Measurements from ENCODE around the gene PRKAA1. TPM values are rescaled to one million over a fixed set of nuclear protein-coding genes. Genes with fewer than 3 reads are reported as not detected.
"Not testable (repeated sequence)": the region's sequence is repeated elsewhere in the genome, so short reads cannot be mapped to it uniquely, and the experiment has no call there.

The PRKAA1 gene
- total RNA-seq, 1 donor from 2014 or later, result 33.6 TPM

DNA sequence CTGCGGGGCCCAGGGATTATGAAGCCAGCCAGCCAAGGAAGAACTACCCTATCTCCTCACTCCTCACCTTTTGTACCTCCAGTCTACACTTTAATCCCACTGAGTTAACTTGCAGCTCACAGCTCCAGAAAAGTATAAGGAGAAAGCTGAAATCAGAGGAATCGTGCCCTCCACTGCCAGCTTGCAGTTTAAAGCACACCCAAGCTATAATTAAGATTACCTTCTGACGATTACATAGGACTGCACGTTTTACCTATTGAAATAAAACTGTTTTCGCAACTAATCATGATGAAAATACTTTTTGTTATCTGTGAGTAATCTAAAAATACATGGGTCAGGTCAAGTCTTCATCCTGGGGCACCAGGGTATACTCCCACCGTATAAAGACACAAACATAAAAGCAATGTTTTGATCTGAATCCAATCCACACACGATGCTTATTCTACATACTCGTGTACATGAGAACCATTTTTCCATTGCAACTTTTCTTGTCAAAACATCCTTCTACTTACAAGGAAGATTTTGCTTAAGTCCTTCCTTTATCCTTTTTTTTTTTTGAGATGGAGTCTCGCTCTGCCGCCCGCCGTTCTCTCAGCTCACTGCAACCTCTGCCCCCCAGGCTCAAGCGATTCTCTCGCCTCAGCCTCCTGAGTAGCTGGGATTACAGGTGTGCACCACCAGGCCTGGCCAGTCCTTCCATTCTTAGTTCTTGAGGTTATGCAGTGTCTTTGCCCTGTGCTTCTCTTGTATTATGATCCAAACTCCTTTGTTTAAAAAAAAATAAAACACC, 29.2 kb upstream of the PRKAA1 start:
- ATAC-seq (no peak), DNase-seq (ENCODE audit: missing footprints) (no peak)
- intact Hi-C loops (cut with DNase I), result no loop called here

DNA sequence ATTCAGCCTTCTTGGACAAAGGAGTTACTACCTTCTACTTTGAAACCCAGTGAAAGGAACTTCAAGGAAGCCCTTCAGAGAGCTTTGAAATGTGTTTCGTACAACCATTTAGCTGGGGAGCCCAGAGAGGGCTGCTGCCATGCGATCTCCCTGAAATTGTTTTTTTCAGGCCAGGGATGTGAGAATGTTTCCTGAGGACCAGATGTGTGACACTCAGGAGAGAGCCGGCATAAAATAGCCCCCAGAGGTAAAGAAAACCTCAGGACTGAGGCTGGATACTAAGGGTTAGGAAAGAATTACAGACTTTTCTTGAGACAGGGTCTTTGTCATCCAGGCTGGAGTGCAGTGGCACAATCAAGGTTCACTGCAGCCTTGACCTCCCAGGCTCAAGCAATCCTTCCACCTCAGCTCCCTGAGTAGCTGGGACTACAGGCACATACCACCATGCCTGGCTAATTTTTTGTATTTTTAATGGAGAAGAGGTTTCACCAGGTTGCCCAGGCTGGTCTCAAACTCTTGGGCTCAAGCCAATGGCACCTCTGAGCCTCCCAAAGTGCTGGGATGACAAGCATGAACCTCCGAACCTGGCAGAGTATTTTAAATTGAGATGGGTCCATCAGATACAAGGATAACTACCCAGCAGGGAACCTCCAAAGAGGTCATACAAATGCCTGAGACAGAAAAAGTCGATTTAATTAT, 28.5 kb upstream of the PRKAA1 start:
- intact Hi-C loops (cut with DNase I), result no loop called here
- DNase-seq (ENCODE audit: missing footprints) (no peak), ATAC-seq (no peak)

DNA sequence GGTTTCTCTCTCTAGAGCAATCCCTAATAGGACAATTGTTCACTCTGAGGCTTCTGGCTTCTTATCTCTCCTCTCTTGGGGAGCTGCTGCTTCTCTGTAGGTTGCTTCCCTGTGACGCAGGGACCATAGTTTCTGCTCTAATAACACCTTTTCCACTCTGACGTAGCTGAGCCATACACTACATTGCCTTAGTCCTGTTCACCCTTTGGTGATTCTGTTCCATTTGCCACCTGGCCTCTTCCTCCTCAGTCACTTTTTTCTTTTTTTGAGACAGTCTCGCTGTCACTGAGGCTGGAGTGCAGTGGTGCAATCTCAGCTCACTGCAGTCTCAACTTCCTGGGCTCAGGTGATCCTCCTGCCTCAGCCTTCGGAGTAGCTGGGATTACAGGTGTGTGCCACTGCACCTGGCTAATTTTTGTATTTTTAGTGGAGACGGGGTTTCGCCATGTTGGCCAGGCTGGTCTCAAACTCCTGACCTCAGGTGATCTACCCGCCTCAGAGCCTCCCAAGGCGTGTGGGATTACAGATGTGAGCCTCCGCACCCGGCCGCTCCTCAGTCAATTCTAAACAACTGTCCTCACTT, 27.4 kb upstream of the PRKAA1 start:
- intact Hi-C loops (cut with DNase I); ATAC-seq: not testable (repeated sequence)

DNA sequence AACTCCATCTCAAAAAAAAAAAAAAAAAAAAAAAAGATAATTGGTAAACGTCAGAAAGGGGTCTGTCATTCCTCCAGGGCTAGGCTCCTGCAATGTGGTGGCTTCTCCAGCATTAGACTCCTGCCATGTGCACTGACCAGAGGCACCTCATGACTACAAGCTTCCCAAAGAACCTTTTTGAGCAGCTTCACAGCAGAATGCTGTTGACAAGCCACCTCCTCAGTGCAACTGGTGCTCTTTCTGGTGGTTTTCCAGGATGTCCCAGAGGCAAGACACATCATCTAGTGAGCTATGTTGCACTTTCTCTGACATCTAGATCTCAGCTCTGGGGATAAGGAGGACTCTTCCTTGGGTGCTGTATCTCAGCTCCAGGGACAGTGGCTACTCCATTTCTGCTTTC, 25.3 kb upstream of the PRKAA1 start:
- DNase-seq (ENCODE audit: missing footprints), result no peak
- intact Hi-C loops (cut with DNase I), result no loop called here
- ATAC-seq, result no peak

More for the DNA sequence above, 27.4 kb upstream of the PRKAA1 start:
- not testable (repeated sequence) for DNase-seq (ENCODE audit: missing footprints)

DNA sequence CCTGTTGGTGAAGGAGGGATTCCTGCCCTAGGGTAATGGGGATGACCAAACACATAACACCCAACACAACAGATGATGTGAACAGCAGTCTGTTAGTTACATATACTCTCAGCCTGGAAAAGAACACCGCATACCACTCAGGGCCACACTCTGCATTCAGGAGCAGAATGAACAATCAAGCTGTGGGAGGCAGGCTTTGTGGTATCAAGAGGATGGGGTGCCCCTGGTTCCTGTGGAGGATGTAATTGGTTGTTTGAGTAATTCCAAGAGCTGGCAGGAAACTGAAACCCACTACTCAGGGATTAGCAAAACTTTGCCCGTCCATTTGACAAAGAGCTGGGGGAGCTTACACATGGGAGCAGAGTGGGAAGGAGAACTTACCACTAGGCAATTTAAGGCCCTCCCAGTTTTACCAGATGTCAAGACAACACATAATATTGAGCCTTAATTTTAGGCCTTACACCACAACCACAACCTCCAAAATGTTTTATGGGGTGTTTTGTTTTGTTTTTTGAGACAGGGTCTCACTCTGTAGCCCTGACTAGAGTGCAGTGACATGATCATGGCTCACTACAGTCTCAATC, 15.6 kb upstream of the PRKAA1 start:
- intact Hi-C loops (cut with DNase I), result no loop called here
- ATAC-seq (no peak), DNase-seq (ENCODE audit: missing footprints) (no peak)

DNA sequence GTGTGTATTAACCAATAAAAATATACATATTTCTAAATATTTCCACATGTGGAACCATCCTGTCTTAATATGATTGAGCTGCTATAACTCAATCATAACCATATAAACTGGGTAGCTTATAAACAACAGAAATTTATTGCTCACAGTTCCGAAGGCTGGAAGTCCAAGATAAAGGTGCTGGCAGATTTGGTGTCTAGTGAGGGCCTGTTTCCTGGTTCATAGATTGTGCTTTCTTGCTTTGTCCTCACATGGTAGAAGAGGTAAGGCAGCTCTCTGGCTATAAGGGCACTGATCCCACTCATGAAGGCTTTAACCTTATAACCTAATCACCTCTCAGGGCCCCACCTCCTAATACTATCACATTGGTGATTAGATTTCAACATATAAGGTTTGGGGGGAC, 14.0 kb upstream of the PRKAA1 start:
- intact Hi-C loops (cut with DNase I), result no loop called here
- ATAC-seq (no peak), DNase-seq (ENCODE audit: missing footprints) (no peak)

DNA sequence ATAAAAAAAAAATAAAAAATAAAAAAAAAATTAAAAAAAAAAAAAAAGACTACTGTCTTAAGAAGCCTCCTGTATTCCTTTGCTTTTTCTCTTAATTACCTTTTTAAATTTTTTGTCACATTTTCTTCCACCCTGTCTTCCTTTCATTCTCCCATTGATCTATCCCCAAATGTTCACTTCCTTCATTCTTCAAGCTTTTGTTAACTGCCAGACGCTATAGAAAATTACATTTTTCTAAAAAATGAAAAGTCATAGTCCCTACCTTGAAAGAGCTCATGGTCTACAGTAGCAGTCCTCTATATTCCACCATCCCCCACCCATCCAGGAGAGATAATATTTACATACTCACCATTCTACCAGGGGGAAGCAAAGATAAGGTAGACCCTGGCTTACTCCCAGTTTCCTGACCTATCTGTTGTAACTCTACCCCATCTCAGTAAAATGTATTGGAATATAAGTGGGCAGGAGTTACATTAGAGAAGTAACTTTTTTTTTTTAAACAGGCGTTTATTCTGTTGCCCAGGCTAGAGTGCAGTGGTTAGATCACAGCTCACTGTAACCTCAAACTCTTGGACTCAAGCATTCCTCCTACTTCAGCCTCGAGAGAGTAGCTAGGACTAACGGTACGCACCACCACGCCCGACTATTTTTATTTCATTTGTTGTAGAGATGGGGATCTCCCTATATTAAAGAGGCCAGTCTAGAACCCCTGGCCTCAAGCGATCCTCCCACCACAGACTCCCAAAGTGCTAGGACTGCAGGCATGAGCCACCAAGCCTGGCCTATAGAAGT, 3.8 kb upstream of the PRKAA1 start:
- intact Hi-C loops (cut with DNase I), result no loop called here
- no peak for ATAC-seq
- no peak for DNase-seq (ENCODE audit: missing footprints)

DNA sequence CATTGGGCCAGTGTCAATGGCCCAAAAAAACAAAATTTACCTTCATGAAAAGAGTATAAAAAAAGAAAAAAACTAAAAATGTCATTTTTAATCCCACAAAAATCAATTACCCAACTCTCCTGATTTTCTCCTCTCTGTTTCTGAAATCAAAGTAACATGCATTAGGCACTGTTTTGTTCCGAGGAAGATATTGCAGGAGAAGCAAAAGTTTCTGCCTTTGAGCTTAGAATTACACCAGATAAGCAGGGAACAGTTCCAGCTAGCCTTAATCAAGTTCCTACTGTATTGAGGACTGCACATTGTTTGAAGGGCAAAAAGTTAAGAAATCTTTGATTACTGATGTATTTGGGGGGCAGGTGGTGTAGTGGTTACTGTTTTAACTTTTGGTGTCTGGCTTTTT, 1.1 kb upstream of the PRKAA1 start:
- intact Hi-C loops (cut with DNase I), result no loop called here
- DNase-seq (ENCODE audit: missing footprints) (no peak), ATAC-seq (no peak)

DNA sequence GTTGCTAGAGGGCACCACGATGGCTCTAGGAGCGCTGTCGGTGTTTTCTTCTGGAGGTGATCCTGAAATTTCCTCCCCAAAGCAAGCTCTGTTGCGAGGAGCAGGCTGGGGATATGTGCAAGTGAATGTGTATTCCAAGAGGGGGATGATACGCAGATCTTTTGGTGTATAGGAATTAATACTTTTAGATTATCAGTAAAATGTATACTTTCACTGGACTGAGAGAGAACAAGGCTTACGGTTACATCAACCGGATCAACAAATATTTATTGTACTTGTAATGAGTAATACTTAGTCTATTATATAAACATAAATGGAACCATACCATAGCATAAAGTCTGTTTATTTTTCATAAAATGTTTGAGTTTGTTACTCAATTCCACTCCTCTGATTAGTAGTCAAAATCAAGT, 632 bp upstream of the PRKAA1 start:
- intact Hi-C loops (cut with DNase I), result loop anchor here (1.0 kb wide), 2 partner anchors 36 to 44 kb away; partner anchors contain the start of genes RPL37 and TTC33
- DNase-seq (ENCODE audit: missing footprints) (no peak), ATAC-seq (peak; percentile 30)

DNA sequence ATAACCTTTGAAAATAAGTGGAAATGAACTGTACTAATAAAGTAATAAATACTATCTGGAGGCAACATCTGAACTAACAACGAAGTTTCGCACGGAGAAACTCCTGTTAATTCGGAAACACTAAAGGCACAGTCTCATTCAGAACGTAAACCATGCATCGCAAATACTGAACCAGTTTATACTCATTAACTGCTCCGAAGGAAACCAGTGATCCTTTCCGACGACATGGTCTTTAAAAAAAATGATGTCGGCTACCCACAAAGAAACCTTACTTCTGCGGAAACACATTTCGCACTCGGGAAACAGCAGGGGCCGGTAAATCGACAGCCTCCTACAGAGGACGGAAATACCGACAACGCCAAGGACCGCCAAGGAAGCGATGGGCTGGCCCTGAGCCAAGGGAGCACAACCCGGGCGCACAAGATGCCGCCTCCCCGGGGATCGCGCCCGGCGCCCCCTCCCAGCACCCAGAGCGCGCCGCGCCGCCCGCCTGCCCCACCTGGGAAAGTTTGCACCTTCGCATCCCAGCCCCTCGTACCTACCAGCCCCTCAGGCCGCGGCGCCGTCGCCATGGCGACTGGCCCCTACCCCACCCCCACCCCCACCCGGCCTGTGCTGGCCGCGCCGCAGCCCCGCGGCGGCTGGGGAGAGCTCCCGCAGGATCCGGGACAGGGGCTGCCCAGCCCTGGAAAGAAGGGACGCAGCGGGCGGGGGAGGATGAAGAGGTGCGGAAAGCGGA, 732 bp downstream of the PRKAA1 start:
- DNase-seq (ENCODE audit: missing footprints), result peak; percentile 87
- intact Hi-C loops (cut with DNase I), result loop anchor here (1.0 kb wide), 2 partner anchors 38 to 42 kb away; partner anchors contain the start of genes RPL37 and TTC33
- ATAC-seq, result peak; percentile 63

DNA sequence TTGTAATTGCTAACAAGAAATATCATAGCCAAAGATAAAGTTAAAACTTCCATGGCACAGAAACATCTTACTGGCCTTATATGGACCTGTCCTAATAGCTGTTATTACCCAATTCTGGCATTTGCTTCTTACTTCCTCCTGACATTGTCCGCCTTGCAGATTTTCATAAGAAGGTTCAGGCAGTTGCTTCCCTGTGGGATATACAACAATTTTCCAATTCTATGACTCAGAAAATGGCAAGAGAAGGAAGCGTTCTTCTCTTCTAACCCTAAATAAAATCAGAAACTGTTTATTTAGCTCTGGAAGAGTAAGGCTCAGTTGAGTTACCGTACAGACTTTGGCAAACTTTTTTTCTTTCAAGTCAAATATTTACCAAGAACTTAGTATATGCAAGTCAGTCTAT, 1.7 kb downstream of the PRKAA1 start:
- intact Hi-C loops (cut with DNase I), result no loop called here
- ATAC-seq, result peak; percentile 41
- no peak for DNase-seq (ENCODE audit: missing footprints)

DNA sequence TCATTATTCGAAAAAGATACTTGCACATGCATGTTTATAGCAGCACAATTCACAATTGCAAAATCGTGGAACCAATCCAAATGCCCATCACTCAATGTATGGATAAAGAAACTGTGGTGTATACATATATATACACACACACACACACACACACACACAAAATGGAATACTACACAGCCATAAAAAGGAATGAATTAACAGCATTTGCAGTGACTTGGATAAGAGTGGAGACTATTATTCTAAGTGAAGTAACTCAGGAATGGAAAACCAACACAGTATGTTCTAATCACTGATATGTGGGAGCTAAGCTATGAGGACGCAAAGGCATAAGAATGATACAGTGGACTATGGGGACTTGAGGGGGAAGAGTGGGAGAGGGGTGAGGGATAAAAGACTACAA, 3.3 kb downstream of the PRKAA1 start:
- DNase-seq (ENCODE audit: missing footprints); intact Hi-C loops (cut with DNase I); ATAC-seq: not testable (repeated sequence)

DNA sequence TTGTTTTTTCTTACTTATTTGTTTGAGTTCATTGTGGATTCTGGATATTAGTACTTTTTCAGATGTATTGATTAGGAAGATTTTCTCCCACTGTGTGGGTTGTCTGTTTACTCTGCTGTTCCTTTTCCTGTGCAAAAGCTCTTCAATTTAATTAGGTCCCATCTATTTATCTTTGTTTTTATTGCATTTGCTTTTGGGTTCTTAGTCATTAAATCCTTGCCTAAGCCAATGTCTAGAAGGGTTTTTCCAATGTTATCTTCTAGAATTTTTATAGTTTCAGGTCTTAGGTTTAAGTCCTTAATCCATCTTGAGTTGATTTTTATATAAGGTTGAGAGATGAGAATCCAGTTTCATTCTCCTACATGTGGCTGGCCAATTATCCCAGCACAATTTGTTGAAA, 3.8 kb downstream of the PRKAA1 start:
- intact Hi-C loops (cut with DNase I); ATAC-seq; DNase-seq (ENCODE audit: missing footprints): not testable (repeated sequence)

DNA sequence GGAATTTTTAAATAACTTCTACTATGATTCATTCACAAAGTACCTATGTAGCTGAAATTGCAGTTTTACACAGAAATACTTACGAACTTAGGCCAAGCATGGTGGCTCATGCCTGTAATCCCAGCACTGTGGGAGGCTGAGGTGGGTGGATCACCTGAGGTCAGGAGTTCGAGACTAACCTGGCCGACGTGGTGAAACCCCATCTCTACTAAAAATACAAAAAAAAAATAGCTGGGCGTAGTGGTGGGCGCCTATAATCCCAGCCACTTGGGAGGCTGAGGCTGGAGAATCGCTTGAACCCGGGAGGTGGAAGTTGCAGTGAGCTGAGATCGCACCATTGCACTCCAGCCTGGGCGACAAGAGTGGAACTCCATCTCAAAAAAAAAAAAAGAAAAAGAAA, 5.5 kb downstream of the PRKAA1 start:
- DNase-seq (ENCODE audit: missing footprints); intact Hi-C loops (cut with DNase I); ATAC-seq: not testable (repeated sequence)

DNA sequence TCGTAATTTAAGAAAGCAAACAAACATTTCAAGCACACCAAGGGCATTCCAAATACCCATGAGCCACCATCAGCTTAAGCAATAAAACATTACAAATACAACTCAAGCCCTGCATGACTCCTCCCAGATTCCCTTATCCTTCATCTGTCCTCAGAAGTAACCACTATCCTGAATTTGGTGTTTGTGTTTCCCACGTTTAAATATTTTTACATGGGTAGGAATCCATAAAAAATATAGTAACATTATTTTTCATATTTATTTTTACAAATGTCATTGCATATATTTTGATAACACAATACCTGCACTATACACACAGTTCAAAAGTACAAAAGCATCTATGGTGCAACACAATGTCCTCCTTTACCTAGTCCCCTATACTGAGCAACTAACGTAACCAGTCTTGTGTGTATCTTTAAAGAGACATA, 6.4 kb downstream of the PRKAA1 start:
- DNase-seq (ENCODE audit: missing footprints) (no peak), ATAC-seq (no peak)
- intact Hi-C loops (cut with DNase I), result no loop called here

DNA sequence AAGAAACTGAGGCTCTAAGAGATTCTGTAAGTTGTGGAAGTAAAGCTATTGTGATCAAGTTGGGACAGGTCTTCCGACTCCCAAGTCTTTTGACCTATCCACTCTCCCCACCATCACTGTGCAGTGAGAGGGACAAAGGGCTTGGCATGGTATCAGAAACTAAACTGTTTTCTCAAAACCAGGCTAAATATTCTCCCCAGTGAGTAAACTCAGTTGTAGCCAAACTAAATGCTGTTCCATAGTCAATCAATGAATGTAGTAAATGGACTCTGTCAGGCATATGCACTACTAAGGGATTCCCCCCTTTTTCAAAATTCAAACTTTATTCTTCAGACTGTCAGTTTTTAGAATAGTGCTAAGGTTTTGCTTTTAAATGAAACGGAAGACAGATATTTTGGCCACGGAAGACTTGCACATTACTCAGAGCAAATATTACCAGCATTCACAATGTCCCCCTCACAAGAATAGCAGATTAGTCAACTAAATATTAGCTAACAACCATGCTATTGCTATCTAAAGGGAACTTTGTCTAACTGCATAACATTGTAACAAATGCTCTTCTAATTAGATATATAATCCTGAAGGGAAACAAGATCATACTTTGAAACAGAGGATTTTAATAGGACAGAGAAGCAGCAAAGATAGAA, 7.1 kb downstream of the PRKAA1 start:
- no peak for DNase-seq (ENCODE audit: missing footprints)
- ATAC-seq, result no peak
- intact Hi-C loops (cut with DNase I), result no loop called here

DNA sequence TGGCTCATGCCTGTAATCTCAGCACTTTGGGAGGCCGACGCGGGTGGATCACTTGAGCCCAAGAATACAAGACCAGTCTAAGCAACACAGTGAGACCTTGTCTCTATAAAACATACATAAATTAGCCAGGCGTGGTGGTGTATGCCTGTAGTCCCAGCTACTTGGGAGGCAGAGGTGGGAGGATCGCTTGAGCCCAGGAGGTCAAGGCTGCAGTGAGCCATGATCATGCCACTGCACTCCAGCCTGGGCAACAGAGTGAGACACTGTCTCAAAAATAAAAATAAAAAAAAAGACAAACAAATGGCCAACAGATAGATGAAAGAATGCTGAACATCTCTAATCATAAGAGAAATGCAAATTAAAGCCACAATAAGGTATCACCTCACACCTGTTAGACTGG, 9.2 kb downstream of the PRKAA1 start:
- intact Hi-C loops (cut with DNase I); ATAC-seq; DNase-seq (ENCODE audit: missing footprints): not testable (repeated sequence)
